Activated T-cell treated with anti-CD3 and anti-CD28 coated beads for 4 hours (primary cell): ENCODE measurements around the gene SP4.

Experiments
- DNase-seq: peaks from one replicate; pipeline ENCODE4 v3.0.0-alpha.2; 2020

SP4 gene

GRCh38 chr7:21427871-21428658 is at the start of gene SP4:
Gene SP4, plus strand, starts transcription at chr7:21428083. Its CDS starts 169 bp downstream, at chr7:21428252.
- peak; percentile 94 for DNase-seq

GRCh38 chr7:21383227-21384220 is 44.4 kb upstream of the SP4 start:
- DNase-seq: no peak

GRCh38 chr7:21393937-21394336 is 33.9 kb upstream of the SP4 start:
- DNase-seq: no peak

- DNase-seq: no peak
These were observed 25.9 kb upstream of the SP4 start for GRCh38 chr7:21401944-21402343.

- no peak for DNase-seq
These were observed 19.9 kb upstream of the SP4 start for GRCh38 chr7:21407796-21408480.

- no peak for DNase-seq
These were observed 19.4 kb upstream of the SP4 start for GRCh38 chr7:21408481-21408820.

GRCh38 chr7:21412410-21412851 is 15.5 kb upstream of the SP4 start:
- no peak for DNase-seq

- DNase-seq: no peak
These were observed 14.9 kb upstream of the SP4 start for GRCh38 chr7:21412957-21413356.

- DNase-seq: no peak
These were observed 14.4 kb upstream of the SP4 start for GRCh38 chr7:21413502-21413901.

- DNase-seq: no peak
These were observed 13.0 kb upstream of the SP4 start for GRCh38 chr7:21414795-21415393.

GRCh38 chr7:21417647-21418046 is 10.2 kb upstream of the SP4 start:
- no peak for DNase-seq

- DNase-seq: no peak
These were observed 5.1 kb upstream of the SP4 start for GRCh38 chr7:21422751-21423150.

GRCh38 chr7:21425290-21425689 is 2.6 kb upstream of the SP4 start:
- no peak for DNase-seq

GRCh38 chr7:21426286-21427181 is 1.3 kb upstream of the SP4 start:
- DNase-seq: no peak

- DNase-seq: peak; percentile 99
These were observed 557 bp upstream of the SP4 start for GRCh38 chr7:21427182-21427870.

GRCh38 chr7:21428659-21428941 is 717 bp downstream of the SP4 start:
- no peak for DNase-seq

GRCh38 chr7:21429021-21429420 is 1.1 kb downstream of the SP4 start:
- DNase-seq: no peak

- no peak for DNase-seq
These were observed 2.1 kb downstream of the SP4 start for GRCh38 chr7:21429786-21430574.

- DNase-seq: no peak
These were observed 2.7 kb downstream of the SP4 start for GRCh38 chr7:21430575-21430954.

GRCh38 chr7:21443149-21443841 is 15.4 kb downstream of the SP4 start:
- DNase-seq: no peak
